Activated naive CD4-positive, alpha-beta T cell treated with Interleukin-2 at 50 U/mL for 16 hours (primary cell): ENCODE data around the gene CLASP1.
"Not testable (repeated sequence)": the region's sequence is repeated elsewhere in the genome, so short reads cannot be mapped to it uniquely, and the experiment has no call there.

ENCODE experiments used
- DNase-seq: peaks from one replicate; pipeline ENCODE4 v3.0.0-alpha.2; 2020

CLASP1 gene

DNA sequence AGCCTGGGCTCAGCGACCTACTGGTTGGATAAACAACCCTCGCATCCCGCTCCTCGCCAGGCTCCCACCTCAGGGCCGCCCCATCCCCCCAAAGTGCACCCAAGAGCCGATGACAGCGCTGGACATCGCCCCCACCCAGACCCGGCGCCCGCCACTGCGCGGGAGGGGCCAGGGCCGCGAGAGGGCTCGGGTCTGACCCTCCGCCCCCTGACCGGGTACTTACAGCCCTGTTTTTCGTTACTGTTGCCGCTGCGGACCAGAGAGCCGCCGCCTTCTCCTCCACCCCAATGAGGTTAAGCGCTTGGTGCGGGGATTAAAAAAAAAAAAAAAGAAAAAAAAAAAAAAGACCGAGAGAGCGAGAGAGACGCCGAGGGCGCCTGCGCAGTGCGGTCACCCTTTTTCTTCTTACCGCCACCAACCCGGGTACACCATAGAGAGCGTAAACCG lies at the start of gene CLASP1:
Gene CLASP1, minus strand, starts transcription at position 314 of the 447 bp plus-strand sequence. CDS start 43,567 bp downstream, outside the sequence.
- DNase-seq: no peak

DNA sequence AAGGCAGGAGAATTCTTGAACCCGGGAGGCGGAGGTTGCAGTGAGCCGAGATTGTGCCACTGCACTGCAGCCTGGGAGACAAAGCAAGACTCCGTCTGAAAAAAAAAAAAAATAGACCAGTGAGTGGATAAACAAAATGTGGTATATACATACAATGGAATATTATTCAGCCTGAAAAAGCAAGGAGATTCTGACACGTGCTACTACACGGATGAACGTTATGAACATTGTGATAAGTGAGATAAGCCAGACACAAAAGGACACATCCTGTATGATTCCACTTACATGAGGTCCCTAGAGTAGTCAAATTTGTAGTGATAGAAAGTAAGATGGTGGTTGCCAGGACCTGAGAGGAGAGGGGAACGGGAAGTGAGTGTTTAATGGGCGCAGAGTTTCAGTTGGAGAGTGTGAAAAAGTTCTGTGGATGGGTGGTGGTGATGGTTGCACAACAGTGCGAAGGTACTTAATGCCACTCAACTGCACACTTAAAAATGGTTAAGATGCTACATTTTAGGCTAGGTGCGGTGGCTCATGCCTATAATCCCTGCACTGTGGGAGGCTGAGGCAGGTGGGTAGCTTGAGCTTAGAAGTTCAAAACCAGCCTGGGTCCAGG lies 49.2 kb upstream of the CLASP1 start:
- no peak for DNase-seq

DNA sequence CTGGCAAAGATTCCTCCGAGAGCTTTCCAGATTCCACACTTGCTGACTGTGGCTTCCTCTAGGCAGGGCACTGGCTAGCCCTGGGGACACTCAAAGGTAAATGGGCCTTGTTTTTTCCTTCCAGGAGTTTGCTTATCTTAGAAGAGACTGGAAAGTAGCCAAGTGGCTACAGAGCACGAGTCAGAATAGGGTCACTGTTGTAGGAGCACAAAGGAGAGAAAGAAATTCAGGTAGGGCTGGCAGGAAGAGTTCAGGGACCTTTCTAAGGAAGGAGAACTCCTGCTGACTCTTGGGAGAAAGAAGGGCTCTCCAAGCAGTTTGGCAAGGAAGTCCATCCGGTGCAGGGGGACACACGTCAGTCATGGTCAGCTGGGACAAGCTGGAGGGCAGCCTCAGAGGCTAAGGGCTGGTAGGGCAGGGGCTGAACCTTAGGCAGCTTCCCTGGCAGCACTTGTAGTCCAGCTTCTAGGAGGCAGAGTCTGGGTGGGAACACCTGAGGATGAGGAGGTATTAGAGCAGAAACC lies 47.9 kb upstream of the CLASP1 start:
- no peak for DNase-seq

DNA sequence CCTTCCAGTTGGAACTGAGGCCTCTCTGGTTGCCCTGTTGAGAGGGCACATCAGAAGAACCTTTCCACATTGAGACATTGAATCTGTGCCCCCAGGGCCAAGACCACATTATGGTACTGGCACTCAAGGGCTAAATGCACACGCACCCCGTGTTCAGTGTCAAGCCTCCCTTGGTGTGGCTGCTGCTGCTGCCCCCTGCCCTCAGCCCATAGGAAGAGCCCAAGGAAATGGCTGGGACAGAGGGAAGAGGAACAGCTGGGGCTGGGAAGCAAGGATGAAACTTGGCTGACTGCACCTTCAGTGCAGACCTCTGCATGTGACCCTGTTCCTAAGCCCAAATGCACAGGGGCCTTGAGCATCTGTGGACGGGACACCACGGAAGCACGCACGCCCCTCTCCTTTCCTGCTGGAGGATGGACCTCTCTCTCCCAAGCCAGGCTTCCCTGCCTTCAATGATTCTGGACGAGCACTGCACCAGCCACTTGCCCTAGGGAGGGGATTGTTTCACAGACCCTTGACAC lies 47.2 kb upstream of the CLASP1 start:
- DNase-seq: no peak

DNA sequence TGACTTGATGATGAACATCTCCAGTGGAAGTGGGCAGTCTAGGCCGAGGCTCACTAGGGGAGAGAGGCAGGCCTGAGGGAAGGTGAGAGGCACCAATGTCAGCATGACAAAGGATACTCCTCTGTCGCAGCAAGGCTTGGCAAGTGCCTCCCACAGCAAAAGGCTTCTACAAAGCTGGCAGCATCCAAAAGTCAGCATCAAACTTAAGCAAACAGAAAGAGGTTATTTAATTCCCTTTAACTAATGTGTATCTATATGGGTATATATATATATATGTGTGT lies 45.8 kb upstream of the CLASP1 start:
- no peak for DNase-seq

DNA sequence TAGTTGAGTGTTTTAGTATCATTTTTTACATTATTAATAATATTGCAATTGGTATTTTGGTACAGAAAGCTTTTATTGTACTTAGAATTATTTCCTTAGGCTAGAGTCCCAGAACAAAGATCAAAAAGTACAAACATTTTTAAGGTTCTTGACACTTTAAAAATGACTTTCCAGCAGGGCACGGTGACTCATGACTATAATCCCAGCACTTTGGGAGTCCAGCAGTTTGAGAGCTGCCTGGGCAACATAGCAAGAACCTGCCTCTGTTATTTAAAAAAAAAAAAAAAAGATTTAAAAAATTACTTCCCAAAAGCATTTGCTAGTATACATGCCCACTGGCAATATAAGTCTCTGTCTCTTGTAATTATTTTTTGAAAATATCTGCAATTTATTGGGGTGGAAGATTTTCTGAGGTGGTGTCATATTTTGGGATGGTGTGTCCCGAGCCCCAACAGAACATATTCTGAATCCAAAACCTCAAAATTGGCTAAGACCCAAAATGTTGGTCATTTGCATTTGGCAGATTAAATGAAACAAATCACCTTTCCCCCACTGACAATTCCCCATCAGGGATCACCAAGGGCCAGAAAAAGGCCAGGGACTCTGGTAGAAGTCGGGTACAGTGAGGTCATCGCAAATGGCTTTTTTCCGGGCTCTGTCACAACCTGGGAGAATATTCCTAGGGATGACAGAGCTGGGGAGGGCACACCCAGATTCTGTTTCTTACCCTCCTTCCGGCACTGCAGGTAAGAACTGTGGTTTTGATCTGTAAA lies 45.3 kb upstream of the CLASP1 start:
- DNase-seq: no peak

DNA sequence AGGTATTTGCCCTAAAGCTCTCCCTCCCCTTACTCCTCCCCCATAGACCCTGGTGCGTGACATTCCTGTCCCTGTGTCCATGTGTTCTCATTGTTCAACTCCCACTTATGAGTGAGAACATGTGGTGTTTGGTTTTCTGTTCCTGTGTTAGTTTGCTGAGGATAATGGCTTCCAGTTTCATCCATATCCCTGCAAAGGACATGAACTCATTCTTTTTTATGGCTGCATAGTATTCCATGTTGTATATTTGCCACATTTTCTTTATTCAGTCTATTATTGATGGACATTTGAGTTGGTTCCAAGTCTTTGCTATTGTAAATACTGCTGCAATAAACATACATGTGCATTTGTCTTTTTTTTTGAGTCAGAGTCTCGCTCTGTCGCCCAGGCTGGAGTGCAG lies 41.3 kb upstream of the CLASP1 start:
- not testable (repeated sequence) for DNase-seq

DNA sequence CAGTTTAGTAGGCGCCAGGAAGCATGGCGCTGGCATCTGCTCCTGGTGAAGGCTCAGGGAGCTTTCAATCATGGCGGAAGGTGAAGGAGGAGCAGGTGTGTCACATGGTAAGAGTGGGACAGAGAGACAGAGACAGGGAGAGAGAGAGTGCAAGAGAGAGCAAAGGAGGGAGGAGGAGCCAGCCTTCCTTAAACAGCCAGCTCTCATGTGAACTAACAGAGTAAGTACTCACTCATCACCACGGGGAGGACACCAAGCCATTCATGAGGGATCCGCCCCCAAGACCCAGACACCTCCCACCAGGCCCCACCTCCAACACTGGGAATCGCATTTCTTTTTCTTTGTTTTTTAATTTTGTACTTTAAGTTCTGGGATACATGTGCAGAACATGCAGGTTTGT lies 40.8 kb upstream of the CLASP1 start:
- DNase-seq: no peak

DNA sequence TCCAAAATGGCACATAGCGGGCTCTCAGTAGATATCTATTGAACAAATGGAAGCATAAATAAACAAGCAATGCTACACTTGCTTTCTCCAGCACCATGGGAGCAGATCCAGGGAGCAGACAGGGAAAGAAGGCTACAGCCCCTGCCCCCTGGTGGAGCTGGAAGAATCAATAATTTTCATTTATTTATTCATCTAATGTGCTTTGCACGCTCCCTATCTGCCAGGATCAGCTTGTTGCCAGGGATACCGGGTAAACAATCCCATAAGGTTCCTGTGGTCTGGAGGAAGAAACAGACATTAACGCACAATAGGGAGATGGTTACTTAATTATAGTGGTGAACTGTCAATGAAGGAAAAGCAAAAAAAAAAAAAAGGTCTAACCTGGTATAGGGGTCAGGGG lies 40.1 kb upstream of the CLASP1 start:
- DNase-seq: no peak

DNA sequence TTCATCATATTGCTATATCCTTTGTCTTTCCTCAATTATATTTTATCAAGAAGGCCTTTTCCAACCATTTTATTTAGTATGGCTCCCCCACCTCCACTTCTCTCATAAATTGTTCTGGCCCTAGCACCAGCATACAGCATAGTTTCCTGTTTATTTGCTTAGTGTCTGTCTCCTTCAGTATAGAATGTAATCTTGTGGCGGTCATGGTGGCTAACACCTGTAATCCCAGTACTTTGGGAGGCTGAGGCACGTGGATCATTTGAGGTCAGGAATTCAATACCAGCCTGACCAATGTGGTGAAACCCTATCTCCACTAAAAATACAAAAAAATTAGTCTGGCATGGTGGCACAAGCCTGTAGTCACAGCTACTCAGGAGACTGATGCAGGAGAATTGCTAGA lies 39.6 kb upstream of the CLASP1 start:
- DNase-seq: no peak

DNA sequence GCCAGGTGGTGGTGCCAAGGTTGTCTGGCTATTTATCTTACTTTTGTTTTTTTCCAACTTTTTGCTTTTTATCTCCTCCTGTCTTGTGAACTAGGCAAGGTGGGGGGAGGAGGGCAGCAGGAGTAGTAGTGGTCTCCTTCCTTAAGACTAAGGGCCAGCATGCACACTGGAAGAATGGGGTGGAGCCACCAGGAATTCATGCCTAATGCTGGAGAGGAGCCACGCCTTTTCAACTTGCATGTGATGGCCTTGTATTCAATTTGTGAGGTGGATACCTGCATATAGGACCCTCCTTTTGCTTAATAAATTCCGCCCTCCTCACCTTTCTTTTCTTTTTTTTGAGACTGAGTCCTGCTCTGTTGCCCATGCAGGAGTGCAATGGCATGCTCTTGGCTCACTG lies 37.6 kb upstream of the CLASP1 start:
- DNase-seq: no peak

DNA sequence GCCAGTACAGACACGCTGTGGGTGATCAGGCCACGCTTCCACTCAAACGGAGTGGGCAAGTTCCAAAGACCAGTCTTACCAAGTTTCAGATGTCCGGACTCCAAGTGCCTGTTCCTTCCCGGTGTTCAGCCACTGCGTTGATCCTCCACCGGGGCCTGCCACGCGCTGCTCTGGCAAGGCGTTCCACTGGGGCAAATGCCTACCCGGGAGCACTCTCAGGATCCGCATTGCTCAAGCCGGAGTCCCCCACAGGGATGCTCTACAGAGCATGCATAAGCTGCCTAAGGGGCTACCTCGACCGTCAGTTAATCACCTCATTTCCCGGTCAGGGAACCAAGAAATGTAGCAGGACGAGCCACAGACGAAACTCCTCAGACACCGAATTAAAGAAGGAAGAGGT lies 37.0 kb upstream of the CLASP1 start:
- no peak for DNase-seq

DNA sequence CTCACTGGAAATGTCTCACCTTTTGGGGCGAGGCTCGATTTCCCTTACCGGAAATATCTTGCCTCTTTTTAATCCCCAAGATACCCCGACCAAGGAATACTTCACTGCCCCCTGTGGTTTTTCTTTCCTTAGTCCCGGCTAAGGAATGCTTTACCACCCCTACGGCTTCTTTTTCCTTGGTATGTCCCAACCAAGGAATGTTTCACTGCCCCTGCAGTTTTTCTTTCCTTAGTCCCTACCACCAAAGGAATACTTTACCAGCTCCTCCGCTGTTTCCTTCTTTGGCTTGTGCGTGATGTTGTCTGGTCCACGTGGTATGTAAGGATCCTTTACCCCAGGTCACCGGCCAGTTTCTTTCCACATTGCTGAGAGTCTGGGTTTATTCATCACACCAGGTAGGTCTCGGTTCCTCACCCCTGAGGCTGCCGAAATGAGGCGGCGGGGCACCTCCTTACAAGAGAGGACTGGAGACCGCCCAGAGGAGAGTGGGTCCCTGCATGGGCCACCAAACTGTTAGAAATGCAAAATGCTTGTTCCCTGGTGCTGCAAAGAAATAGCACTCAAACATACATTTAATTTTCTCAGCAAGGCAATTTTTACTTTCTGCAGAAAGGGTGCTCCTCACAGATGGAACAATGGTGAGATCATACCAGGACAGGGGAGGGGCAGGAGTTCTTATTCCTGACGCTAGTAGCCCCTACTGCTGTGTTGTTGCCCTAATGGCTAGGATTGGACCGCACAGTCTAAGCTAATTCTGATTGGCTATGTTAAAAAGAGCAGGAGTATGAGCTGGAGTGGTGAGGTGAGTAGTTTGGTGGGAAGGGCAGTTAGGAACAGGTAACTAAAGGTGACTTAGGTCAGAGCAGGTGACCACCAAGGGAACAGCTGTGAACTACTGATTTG lies 33.4 kb upstream of the CLASP1 start:
- DNase-seq: no peak

DNA sequence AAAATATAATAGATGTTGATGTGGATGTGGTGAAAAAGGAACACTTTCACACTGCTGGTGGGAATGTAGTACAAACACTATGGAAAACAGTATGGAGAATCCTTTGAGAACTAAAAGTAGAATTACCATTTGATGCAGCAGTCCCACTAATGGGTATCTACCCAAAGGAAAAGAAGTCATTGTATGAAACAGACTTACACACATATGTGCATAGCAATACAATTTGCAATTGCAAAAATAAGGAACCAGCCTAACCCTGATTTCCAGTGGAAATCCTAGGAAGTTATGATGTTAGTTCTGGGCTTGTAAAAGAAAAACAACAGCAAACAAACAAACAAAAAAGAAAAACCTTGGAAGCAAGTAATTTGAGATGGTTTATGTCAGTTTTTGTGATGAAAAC lies 28.6 kb upstream of the CLASP1 start:
- no peak for DNase-seq

DNA sequence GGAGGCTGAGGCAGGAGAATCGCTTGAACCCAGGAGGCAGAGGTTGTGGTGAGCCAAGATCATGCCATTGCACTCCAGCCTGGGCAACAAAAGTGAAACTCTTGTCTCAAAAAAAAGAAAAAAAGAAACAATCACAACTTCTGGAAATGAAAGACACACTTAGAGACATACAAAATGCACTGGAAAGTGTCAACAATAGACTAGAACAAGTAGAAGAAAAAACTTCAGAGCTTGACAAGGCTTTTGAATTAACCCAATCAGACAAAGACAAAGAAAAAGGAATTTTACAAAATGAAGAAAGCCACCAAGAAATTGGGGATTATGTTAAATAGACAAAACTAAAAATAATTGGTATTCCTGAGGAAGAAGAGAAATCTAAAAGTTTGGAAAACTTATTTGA lies 22.4 kb upstream of the CLASP1 start:
- DNase-seq: not testable (repeated sequence)

DNA sequence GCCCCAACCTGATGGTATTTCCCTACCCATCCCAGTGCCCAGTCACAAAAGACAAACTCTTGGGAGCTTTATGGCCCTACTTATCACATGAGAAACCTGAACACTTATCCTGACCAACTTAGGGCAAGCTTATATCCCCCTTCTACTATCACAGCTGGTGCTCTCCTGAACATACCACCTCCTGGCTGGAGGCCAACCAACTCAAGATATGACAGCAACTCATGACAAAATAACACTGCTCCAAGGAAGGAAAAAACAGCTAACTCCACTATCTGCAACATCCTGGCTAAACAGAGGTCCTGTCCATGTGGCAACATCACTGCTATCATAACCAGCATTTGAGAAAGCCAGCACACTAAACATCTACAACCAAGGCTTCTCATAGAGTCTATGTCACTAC lies 20.9 kb upstream of the CLASP1 start:
- no peak for DNase-seq

DNA sequence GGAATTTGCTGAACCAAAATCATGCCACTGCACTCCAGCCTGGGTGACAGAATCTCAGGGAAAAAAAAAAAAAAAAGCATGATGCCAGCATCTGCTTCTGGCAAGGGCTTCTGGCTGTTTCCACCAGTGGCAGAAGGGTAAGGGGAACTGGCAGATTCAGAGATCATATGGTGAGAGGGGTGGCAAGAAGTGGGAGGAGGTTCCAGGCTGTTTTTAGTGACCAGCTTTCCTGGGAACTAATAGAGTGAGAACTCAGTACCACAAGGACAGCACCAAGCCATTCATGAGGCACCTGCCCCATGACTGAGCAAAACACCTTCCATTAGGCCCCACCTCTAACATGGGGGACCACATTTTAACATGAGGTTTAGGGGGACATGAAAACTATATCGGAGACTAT lies 18.4 kb upstream of the CLASP1 start:
- DNase-seq: no peak

DNA sequence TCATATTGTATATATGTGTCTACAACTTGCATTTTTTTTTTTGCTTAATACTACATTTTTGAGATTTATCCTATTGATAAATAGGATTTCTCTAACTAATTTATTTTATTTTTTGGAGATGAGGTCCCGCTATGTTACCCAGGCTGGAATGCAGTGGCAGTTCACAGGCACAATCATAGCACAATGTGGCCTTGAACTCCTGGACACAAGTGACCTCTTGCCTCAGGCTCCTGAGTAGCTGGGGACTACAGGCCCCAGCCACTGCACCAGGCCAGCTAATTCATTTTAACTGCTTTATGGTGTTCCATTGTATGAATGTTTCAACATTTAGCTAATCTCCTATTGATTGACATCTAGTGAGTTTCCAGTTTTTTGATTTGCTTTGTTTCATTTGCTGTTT lies 16.8 kb upstream of the CLASP1 start:
- no peak for DNase-seq

DNA sequence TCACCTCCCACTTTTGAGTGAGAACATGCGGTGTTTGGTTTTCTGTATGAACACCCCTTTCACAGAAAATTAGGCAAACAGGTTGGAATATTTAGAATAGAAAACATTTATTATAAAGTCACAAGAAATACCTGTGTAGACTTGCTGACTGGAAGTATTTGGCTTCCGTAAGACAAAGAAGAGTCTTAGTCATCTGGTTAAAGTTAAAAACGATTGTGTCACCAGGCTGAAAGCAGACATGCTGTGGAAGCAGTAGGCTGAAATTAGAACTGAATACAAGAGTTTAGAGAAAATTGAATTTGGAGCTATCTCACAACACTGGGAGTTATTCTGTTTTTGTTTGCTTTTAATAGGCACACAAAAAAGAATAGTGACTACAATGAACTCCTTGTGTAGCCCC lies 16.2 kb upstream of the CLASP1 start:
- no peak for DNase-seq

DNA sequence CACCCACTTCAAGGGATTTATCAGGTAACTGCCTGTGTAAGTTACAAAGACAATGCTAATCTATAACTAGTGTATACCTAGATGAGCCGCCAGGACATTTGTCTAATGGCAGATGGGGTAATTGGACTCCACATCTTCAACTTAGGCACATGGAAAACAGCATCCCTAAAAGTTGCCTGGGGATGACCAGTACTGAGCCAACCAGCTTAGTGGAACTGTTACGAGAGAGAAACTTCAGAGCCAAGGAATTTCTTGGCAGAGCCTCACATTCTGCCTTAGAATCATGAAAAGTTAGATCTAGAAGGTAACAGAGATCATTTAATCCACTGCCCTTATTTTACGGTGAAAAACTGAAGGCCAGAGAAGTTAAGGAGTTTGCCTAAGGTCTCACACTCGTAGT lies 15.5 kb upstream of the CLASP1 start:
- no peak for DNase-seq

DNA sequence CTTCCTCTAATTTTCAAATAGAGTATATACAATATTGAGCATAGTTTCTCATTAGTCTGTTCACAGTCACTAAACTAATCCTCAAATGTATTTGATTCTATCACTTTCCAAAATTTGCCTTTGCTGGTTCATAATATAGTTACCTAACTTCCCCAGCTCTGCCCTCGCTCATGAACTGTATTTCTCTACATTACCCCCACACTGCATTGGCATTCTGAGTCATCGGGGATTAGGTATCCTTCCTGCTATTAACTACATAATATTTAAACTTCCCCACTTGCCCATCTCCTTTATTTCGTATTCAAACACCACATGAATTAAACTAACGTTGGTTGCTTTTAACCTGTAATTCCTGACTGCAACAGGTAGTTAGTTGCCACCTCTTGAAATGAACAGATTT lies 14.8 kb upstream of the CLASP1 start:
- DNase-seq: no peak

DNA sequence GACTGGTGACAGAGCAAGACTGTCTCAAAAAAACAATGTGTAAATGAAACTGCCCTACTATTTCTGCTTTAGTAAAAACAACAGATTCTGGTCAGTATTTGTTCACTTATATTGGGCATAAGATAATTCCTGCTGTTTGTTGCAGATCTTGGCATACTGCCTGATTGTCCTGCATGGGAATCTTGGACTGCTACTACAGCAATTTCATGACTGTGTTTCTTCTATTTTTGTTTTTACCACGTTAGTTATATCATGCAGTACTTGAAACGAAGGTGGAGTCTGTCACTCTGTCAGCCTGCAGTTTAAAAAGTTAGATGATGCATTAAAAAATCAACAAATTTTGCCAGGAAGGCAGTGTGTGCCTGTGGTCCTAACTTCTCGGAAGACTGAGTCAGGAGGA lies 14.2 kb upstream of the CLASP1 start:
- no peak for DNase-seq

DNA sequence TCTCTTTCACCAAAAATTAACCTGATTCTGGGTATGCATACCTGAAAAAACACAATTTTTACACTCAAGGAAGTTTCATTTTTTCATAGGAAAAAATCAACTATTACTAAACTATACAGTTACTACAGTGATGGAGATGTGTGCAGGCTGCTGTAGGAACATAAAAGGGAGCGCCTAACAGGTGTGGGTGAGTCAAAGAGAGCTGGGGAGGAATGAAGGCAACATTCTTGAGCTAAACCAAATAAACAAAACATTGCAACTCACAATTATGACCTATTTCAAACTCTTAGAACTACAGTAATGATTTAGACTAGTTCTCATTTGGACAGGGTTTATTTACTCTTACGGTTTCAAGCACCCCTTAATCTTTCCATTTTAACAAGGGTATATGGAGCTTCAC lies 13.4 kb upstream of the CLASP1 start:
- no peak for DNase-seq

DNA sequence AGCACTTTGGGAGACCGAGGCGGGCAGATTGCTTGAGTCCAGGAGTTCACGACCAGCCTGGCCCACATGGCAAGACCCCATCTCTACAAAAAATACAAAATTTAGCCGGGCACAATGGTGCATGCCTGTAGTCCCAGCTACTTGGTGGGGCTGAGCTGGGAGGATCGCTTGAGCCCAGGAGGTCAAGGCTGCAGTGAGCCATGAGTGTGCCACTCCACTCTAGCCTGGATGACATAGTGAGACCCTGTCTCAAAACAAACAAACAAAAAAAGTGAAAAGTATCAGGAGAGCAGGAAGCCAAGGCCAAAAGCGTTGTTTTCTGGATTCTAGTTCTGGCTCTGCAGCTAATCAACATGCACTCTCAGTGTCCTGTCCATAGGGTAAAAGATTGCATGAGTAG lies 10.7 kb upstream of the CLASP1 start:
- no peak for DNase-seq
